Heart right ventricle (tissue), 16 donors: Measurements from ENCODE around the gene NSMCE1. TPM values are rescaled to one million over a fixed set of nuclear protein-coding genes. Genes with fewer than 3 reads are reported as not detected.
A peak's percentile ranks its signal among the peaks of the same experiment; 100 is the strongest.

Source experiments
- ATAC-seq, 8 donors: fragments of 200-7000 bp; cut with Tn5 transposase; one replicate each; pipeline ENCODE4 v1.9.1; 2020; ENCODE audit warnings: mild to moderate bottlenecking in 8 of 8, moderate library complexity in 8 of 8, moderate number of reproducible peaks in 1 of 8
- DNase-seq, 2 donors: peaks; one replicate each; pipeline ENCODE4 v3.0.0-alpha.2; 2020
- H3K27ac ChIP-seq, 10 donors: fragments of 200-600 bp; sonication (generic) in 2 of 10; one replicate each; pipeline versions ENCODE4 v1.5.0 to v1.8.0; 2020 to 2022; ENCODE audit warnings: mild to moderate bottlenecking in 3 of 10
- H3K27me3 ChIP-seq, 7 donors: fragments of 200-600 bp; one replicate each; pipeline ENCODE4 v1.8.0; 2021 to 2022; ENCODE audit warnings: mild to moderate bottlenecking in 2 of 7
- H3K36me3 ChIP-seq, 9 donors: fragments of 200-600 bp; sonication (generic) in 1 of 9; one replicate each; pipeline versions ENCODE4 v1.5.0 to v1.8.0; 2020 to 2022; ENCODE audit warnings: mild to moderate bottlenecking in 2 of 9
- H3K4me1 ChIP-seq, 9 donors: fragments of 200-600 bp; sonication (generic) in 1 of 9; one replicate each; pipeline versions ENCODE4 v1.5.0 to v1.8.0; 2020 to 2022; ENCODE audit warnings: mild to moderate bottlenecking in 4 of 9
- H3K4me3 ChIP-seq, 10 donors: fragments of 200-600 bp; sonication (generic) in 2 of 10; one replicate each; pipeline versions ENCODE4 v1.5.0 to v1.8.0; 2020 to 2022; ENCODE audit warnings: mild to moderate bottlenecking in 7 of 10, moderate library complexity in 2 of 10
- H3K9me3 ChIP-seq, 11 donors: fragments of 200-600 bp in 10 of 11; sonication (generic) in 2 of 11; one replicate each; pipeline versions ENCODE4 v1.5.0 to v1.8.0; 2013 to 2022; ENCODE audit warnings: mild to moderate bottlenecking in 2 of 11, control low read depth in 1 of 11, moderate library complexity in 1 of 11
- CTCF ChIP-seq, 9 donors: fragments of 200-600 bp; sonication (generic) in 2 of 9; IDR thresholded peaks; one replicate each; pipeline versions ENCODE4 v1.5.0 to v1.8.0; 2021 to 2022; ENCODE audit warnings: antibody characterized with exemption in 9 of 9, mild to moderate bottlenecking in 5 of 9, moderate library complexity in 1 of 9
- WGBS, 2 donors: extraction: QIAGEN DNeasy Blood & Tissue Kit; methylation state at CpG; one replicate each; pipeline ENCODE4 v1.1.7; 2013; ENCODE audit warnings: inconsistent platforms in 1 of 2; 5-methylcytosine and 5-hydroxymethylcytosine counted together
- intact Hi-C, 10 donors: fragments of 100-400 bp; cut with DNase I; formaldehyde crosslinking; loops; one replicate each; pipeline versions ENCODE4 v1.11.1 to v1.14.2; 2022
- polyA plus RNA-seq, 2 donors: library from polyadenylated mRNA; stranded (reverse); fragments of 200-250 nt; gene quantifications; one replicate each; pipeline ENCODE4 v1.2.3, GENCODE V29; 2013
- total RNA-seq, 10 donors: library from RNA; stranded (reverse); fragmentation: NEBNext Ultra II Directional in 3 of 10; extraction: Animal tissue kit (Norgen Biotek cat#: 25700) in 3 of 10; gene quantifications; one replicate each; pipeline versions ENCODE4 v1.2.1 to v1.2.4, GENCODE V29; 2021 to 2023
- donor health status: Arrhythmogenic right ventricular cardiomyopathy.
- donor health status: ischemic (EF 13 %, LVEDD 7.1; RV severe dilation, severe dysfunction).
- donor health status: healthy with polysubstance abuse.
- donor health status: DM: no; HTN: yes; CAD: no.
- donor health status: DM: no; HTN: no; CAD: no.
- donor health status: ischemic (EF 25% LVEDD 6.9; RV normal size, moderate dysfunction).
- donor health status: ischemic (EF 25% LVEDD 5.7; RV mildly dilated, moderate dysfunction).
- donor health status: healthy.
- donor health status: DM: yes; HTN: yes; CAD: no.
- donor health status: Ischemic cardiomyopathy.
- donor health status: ischemic (EF 35%, LVEDD 5.7; RV mildly dilated, moderate dysfunction).
- donor health status: nonischemic (EF 11% LVEDD 7.7; RV severe dilation, severe dysfunction).
- donor health status: DM: yes; HTN: yes; CAD: no.
- donor health status: PGD.
- donor health status: ischemic (EF 29% LVEDD 5.4; RV normal size, mild dysfunction).
- donor health status: nonischemic (EF 23%, LVEDD 6.1; RV moderate dilation, normal function).

NSMCE1 gene
- total and polyA plus RNA-seq, 12 donors: 33.5 to 57.1 (median 38.1) TPM

GRCh38 chr16:27257271-27257670 is 11.3 kb downstream of the NSMCE1 start:
- DNase-seq (no peak), ATAC-seq (peak in 1 of 8 donors; percentile 38)
- H3K4me1 ChIP-seq: peaks cover 0 to 46% (median 15%) of the 10 kb centered on the region in 9 donors
- H3K9me3 ChIP-seq: no peaks in the 10 kb centered on the region
- H3K27me3 ChIP-seq: no peaks in the 10 kb centered on the region
- 91 to 95% methylated on average over 14 of the region's 14 CpGs for WGBS, 2 donors
- intact Hi-C loops: no loop called here
- H3K36me3 ChIP-seq: peaks cover 0 to 29% (median 12%) of the 10 kb centered on the region in 9 donors
- H3K27ac ChIP-seq: no peak overlapping the region
- H3K4me3 ChIP-seq: no peak overlapping the region
- no peak for TF ChIP-seq CTCF (IDR thresholded peaks at IDR 0.05)

- no peaks in the 10 kb centered on the region for H3K9me3 ChIP-seq
- H3K4me3 ChIP-seq: no peak overlapping the region
- peaks cover 0 to 30% (median 12%) of the 10 kb centered on the region in 9 donors for H3K36me3 ChIP-seq
- DNase-seq (no peak), ATAC-seq (no peak)
- no peak overlapping the region for H3K27ac ChIP-seq
- WGBS, 2 donors: 96 to 100% methylated on average over 3 of the region's 3 CpGs
- H3K27me3 ChIP-seq: no peaks in the 10 kb centered on the region
- H3K4me1 ChIP-seq: peaks cover 0 to 43% (median 15%) of the 10 kb centered on the region in 9 donors
- intact Hi-C loops: no loop called here
- no peak for TF ChIP-seq CTCF (IDR thresholded peaks at IDR 0.05)
Measured at GRCh38 chr16:27256861-27257260, 11.7 kb downstream of the NSMCE1 start.

DNA sequence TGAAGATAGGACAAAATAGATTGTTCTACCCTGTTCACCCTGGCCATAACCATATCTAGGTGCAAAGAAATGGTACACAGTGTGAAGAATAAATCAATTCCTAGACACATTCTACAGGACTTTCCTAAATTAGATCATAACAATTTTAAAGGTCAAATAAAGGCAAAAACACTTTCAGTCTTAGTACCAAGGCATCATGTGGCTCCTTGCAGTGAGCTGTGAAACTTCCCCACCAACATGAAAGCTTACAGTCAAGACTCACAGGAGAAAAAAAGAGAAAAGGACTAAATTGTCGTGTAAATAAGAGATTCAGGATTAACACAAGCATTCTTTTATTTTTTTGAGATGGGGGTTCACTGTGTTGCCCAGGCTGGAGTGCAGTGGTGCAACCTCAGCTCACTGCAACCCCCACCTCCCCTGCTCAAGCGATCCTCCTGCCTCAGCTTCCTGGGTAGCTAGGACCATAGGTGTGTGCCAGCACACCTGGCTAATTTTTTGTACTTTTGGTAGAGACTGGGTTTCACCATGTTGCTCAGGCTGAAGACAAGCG is 14.2 kb downstream of the NSMCE1 start:
- intact Hi-C loops: no loop called here
- peak in 1 of 8 donors; percentile 36 for ATAC-seq
- no peak for DNase-seq
- Histone ChIP-seq H3K36me3 (peaks cover 0 to 30% (median 12%) of the 10 kb centered on the region in 9 donors), H3K4me1 (peaks cover 0 to 40% (median 15%) of the 10 kb centered on the region in 9 donors), H3K9me3 (no peaks in the 10 kb centered on the region), H3K27ac (peak overlapping the region in 3 of 10 donors; percentile 6 to 62 (median 44)), H3K27me3 (no peaks in the 10 kb centered on the region), H3K4me3 (no peak overlapping the region)
- TF ChIP-seq CTCF (IDR thresholded peaks at IDR 0.05): no peak
- 84 to 91% methylated on average over 3 of the region's 3 CpGs for WGBS, 2 donors

GRCh38 chr16:27253526-27253930 is 15.0 kb downstream of the NSMCE1 start:
- intact Hi-C loops: no loop called here
- Histone ChIP-seq H3K36me3 (peaks cover 0 to 30% (median 12%) of the 10 kb centered on the region in 9 donors), H3K4me3 (no peak overlapping the region), H3K4me1 (peaks cover 0 to 32% (median 14%) of the 10 kb centered on the region in 9 donors), H3K27me3 (no peaks in the 10 kb centered on the region), H3K9me3 (no peaks in the 10 kb centered on the region), H3K27ac (peak overlapping the region in 5 of 10 donors; percentile 6 to 62 (median 19))
- peak in 6 of 8 donors; percentile 28 to 79 (median 48) for ATAC-seq
- TF ChIP-seq CTCF (IDR thresholded peaks at IDR 0.05): no peak
- DNase-seq: no peak
- 89 to 93% methylated on average over 6 of the region's 6 CpGs for WGBS, 2 donors
